ENCODE data around the gene SCN8A.
A peak's percentile ranks its signal among the peaks of the same experiment; 100 is the strongest.

SCN8A gene

GRCh38 chr12:51779876-51780275, 188.8 kb downstream of the SCN8A start:
- Histone ChIP-seq H3K36me3 (ENCODE audit: control insufficient read depth in 4 of 4, insufficient read depth in 4 of 4, low read length in 3 of 4) (no peaks in the 10 kb centered on the region), H3K4me1 (ENCODE audit: control extremely low read depth in 1 of 4, control insufficient read depth in 4 of 4, insufficient read depth in 4 of 4, low read length in 3 of 4) (peaks cover 0 to 11% (median 2%) of the 10 kb centered on the region in 4 experiments), H3K9me3 (ENCODE audit: control extremely low read depth in 1 of 5, control insufficient read depth in 4 of 5, insufficient read depth in 2 of 5, low read depth in 1 of 5, low read length in 4 of 5) (no peaks in the 10 kb centered on the region), H3K4me3 (ENCODE audit: control insufficient read depth in 1 of 7, extremely low read depth in 1 of 7, insufficient read depth in 4 of 7, low read depth in 2 of 7, low read length in 6 of 7) (no peak overlapping the region), H3K27me3 (replicated peaks in 2 of 5; ENCODE audit: control insufficient read depth in 4 of 5, insufficient read depth in 5 of 5, low read length in 4 of 5) (no peaks in the 10 kb centered on the region), H3K27ac (ENCODE audit: insufficient read depth in 1 of 2, low read depth in 1 of 2, low read length in 2 of 2, poor library complexity in 1 of 2, severe bottlenecking in 2 of 2) (no peak overlapping the region)
- whole genome bisulfite sequencing (ENCODE audit: insufficient coverage), result 96% methylated on average over 5 of the region's 5 CpGs
- ChIA-PET POLR2A (no interaction called here), CTCF (no interaction called here)
- DNase-seq, result no peak

DNA sequence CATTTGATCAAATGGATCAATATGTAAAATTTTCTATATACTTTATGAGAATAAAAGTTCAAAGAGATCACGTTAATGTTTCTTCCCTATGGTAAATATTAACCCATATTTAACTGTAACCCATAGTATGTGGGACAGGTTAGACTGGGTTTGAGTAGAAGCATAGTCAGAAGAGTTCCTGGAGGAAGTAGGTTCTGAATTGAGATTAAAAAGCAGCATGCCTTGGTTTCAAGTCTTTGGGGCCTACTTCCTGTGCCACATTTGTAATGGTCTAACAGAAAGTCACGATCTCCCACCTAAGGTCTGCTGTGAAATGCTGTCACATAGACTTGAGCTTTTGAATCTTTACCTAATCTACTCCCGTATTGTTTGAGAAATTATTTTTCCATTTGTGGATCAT, 193.7 kb downstream of the SCN8A start:
- CTCF ChIA-PET, result no interaction called here
- H3K36me3 ChIP-seq (ENCODE audit: control insufficient read depth in 4 of 4, insufficient read depth in 4 of 4, low read length in 3 of 4), result no peaks in the 10 kb centered on the region
- no peak overlapping the region for H3K27ac ChIP-seq (ENCODE audit: insufficient read depth in 1 of 2, low read depth in 1 of 2, low read length in 2 of 2, poor library complexity in 1 of 2, severe bottlenecking in 2 of 2)
- no peaks in the 10 kb centered on the region for H3K27me3 ChIP-seq (replicated peaks in 2 of 5; ENCODE audit: control insufficient read depth in 4 of 5, insufficient read depth in 5 of 5, low read length in 4 of 5)
- WGBS (ENCODE audit: insufficient coverage), result 71% methylated on average over 2 of the region's 3 CpGs
- DNase-seq, result peak in 2 of 3 donors; percentile 6 to 14
- H3K4me1 ChIP-seq (ENCODE audit: control extremely low read depth in 1 of 4, control insufficient read depth in 4 of 4, insufficient read depth in 4 of 4, low read length in 3 of 4), result peaks cover 0 to 18% (median 3%) of the 10 kb centered on the region in 4 experiments
- no peaks in the 10 kb centered on the region for H3K9me3 ChIP-seq (ENCODE audit: control extremely low read depth in 1 of 5, control insufficient read depth in 4 of 5, insufficient read depth in 2 of 5, low read depth in 1 of 5, low read length in 4 of 5)
- no peak overlapping the region for H3K4me3 ChIP-seq (ENCODE audit: control insufficient read depth in 1 of 7, extremely low read depth in 1 of 7, insufficient read depth in 4 of 7, low read depth in 2 of 7, low read length in 6 of 7)
- POLR2A ChIA-PET, result no interaction called here

DNA sequence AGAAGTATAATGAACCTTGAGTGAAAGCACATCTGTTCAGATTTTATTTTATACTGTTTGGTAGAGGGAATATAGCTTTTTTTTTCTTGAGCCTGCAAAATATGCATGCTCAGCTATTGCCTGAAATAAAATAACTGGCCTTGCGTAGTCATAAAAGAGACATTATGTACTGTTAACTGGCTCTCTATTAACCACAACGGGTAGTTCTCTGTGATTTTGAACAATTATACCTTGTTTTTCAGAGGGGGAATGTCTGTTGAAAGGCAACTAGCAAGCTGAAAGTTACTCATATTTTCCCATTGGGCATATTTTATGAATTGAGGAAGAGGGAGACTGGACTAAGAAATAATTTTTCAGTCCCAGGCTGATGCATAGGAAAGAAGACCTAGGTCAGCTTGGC, 194.9 kb downstream of the SCN8A start:
- CTCF ChIA-PET, result no interaction called here

GRCh38 chr12:51788876-51789275, 197.8 kb downstream of the SCN8A start:
- POLR2A ChIA-PET, result no interaction called here
- no peak overlapping the region for H3K4me3 ChIP-seq (ENCODE audit: control insufficient read depth in 1 of 7, extremely low read depth in 1 of 7, insufficient read depth in 4 of 7, low read depth in 2 of 7, low read length in 6 of 7)
- H3K27me3 ChIP-seq (replicated peaks in 2 of 5; ENCODE audit: control insufficient read depth in 4 of 5, insufficient read depth in 5 of 5, low read length in 4 of 5), result no peaks in the 10 kb centered on the region
- CTCF ChIA-PET, result no interaction called here
- no peaks in the 10 kb centered on the region for H3K9me3 ChIP-seq (ENCODE audit: control extremely low read depth in 1 of 5, control insufficient read depth in 4 of 5, insufficient read depth in 2 of 5, low read depth in 1 of 5, low read length in 4 of 5)
- peaks cover 0 to 11% (median 3%) of the 10 kb centered on the region in 4 experiments for H3K4me1 ChIP-seq (ENCODE audit: control extremely low read depth in 1 of 4, control insufficient read depth in 4 of 4, insufficient read depth in 4 of 4, low read length in 3 of 4)
- no peak overlapping the region for H3K27ac ChIP-seq (ENCODE audit: insufficient read depth in 1 of 2, low read depth in 1 of 2, low read length in 2 of 2, poor library complexity in 1 of 2, severe bottlenecking in 2 of 2)
- no peaks in the 10 kb centered on the region for H3K36me3 ChIP-seq (ENCODE audit: control insufficient read depth in 4 of 4, insufficient read depth in 4 of 4, low read length in 3 of 4)
- DNase-seq, result no peak
- 98% methylated on average over 6 of the region's 6 CpGs for WGBS (ENCODE audit: insufficient coverage)

More for the DNA sequence above, 194.9 kb downstream of the SCN8A start:
- H3K4me3 ChIP-seq (ENCODE audit: control insufficient read depth in 1 of 7, extremely low read depth in 1 of 7, insufficient read depth in 4 of 7, low read depth in 2 of 7, low read length in 6 of 7), result no peak overlapping the region
- H3K27me3 ChIP-seq (replicated peaks in 2 of 5; ENCODE audit: control insufficient read depth in 4 of 5, insufficient read depth in 5 of 5, low read length in 4 of 5), result no peaks in the 10 kb centered on the region
- POLR2A ChIA-PET, result no interaction called here
- no peaks in the 10 kb centered on the region for H3K9me3 ChIP-seq (ENCODE audit: control extremely low read depth in 1 of 5, control insufficient read depth in 4 of 5, insufficient read depth in 2 of 5, low read depth in 1 of 5, low read length in 4 of 5)
- DNase-seq, result no peak
- peaks cover 0 to 18% (median 3%) of the 10 kb centered on the region in 4 experiments for H3K4me1 ChIP-seq (ENCODE audit: control extremely low read depth in 1 of 4, control insufficient read depth in 4 of 4, insufficient read depth in 4 of 4, low read length in 3 of 4)
- no peaks in the 10 kb centered on the region for H3K36me3 ChIP-seq (ENCODE audit: control insufficient read depth in 4 of 4, insufficient read depth in 4 of 4, low read length in 3 of 4)
- H3K27ac ChIP-seq (ENCODE audit: insufficient read depth in 1 of 2, low read depth in 1 of 2, low read length in 2 of 2, poor library complexity in 1 of 2, severe bottlenecking in 2 of 2), result no peak overlapping the region
- WGBS (ENCODE audit: insufficient coverage), result 100% methylated on average over 2 of the region's 2 CpGs

GRCh38 chr12:51792417-51792816, 201.4 kb downstream of the SCN8A start:
- CTCF ChIA-PET, result interaction anchor here (0.8 to 2.0 kb wide), 4 partner anchors 11 to 27 kb away, joined by 3 to 7 read pairs (median 3); no protein-coding TSS in a partner anchor

DNA sequence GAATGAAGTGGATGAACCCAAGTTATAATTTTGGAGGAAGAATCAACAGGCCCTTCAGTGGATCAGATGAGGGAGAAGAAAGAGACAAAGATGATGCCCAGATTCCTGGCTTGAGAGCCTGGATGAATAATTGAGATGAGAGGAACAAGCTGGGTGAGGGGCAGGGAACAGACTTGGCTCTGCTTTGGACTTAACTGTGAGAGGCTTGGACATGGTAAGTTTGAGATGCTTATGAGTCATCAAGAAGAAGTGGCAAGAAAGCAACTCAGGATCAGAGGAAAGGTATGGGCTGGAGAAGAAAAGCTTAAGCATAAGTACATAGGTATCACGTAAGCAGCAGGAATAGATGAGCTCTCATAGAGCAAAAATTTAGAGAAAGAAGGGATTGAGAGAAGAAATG, 202.2 kb downstream of the SCN8A start:
- Histone ChIP-seq H3K9me3 (ENCODE audit: control extremely low read depth in 1 of 5, control insufficient read depth in 4 of 5, insufficient read depth in 2 of 5, low read depth in 1 of 5, low read length in 4 of 5) (no peaks in the 10 kb centered on the region), H3K4me1 (ENCODE audit: control extremely low read depth in 1 of 4, control insufficient read depth in 4 of 4, insufficient read depth in 4 of 4, low read length in 3 of 4) (no peaks in the 10 kb centered on the region), H3K36me3 (ENCODE audit: control insufficient read depth in 4 of 4, insufficient read depth in 4 of 4, low read length in 3 of 4) (no peaks in the 10 kb centered on the region), H3K27ac (ENCODE audit: insufficient read depth in 1 of 2, low read depth in 1 of 2, low read length in 2 of 2, poor library complexity in 1 of 2, severe bottlenecking in 2 of 2) (no peak overlapping the region), H3K27me3 (replicated peaks in 2 of 5; ENCODE audit: control insufficient read depth in 4 of 5, insufficient read depth in 5 of 5, low read length in 4 of 5) (no peaks in the 10 kb centered on the region), H3K4me3 (ENCODE audit: control insufficient read depth in 1 of 7, extremely low read depth in 1 of 7, insufficient read depth in 4 of 7, low read depth in 2 of 7, low read length in 6 of 7) (no peak overlapping the region)
- WGBS (ENCODE audit: insufficient coverage), result 92% methylated on average over 1 of the region's 1 CpG
- ChIA-PET POLR2A (no interaction called here), CTCF (interaction anchor here (0.6 to 2.0 kb wide), 3 partner anchors 11 to 27 kb away, joined by 3 to 7 read pairs (median 3); no protein-coding TSS in a partner anchor)
- no peak for DNase-seq

More at GRCh38 chr12:51792417-51792816, 201.4 kb downstream of the SCN8A start:
- POLR2A ChIA-PET, result no interaction called here
- Histone ChIP-seq H3K36me3 (ENCODE audit: control insufficient read depth in 4 of 4, insufficient read depth in 4 of 4, low read length in 3 of 4) (no peaks in the 10 kb centered on the region), H3K4me3 (ENCODE audit: control insufficient read depth in 1 of 7, extremely low read depth in 1 of 7, insufficient read depth in 4 of 7, low read depth in 2 of 7, low read length in 6 of 7) (no peak overlapping the region), H3K27me3 (replicated peaks in 2 of 5; ENCODE audit: control insufficient read depth in 4 of 5, insufficient read depth in 5 of 5, low read length in 4 of 5) (no peaks in the 10 kb centered on the region), H3K27ac (ENCODE audit: insufficient read depth in 1 of 2, low read depth in 1 of 2, low read length in 2 of 2, poor library complexity in 1 of 2, severe bottlenecking in 2 of 2) (no peak overlapping the region), H3K4me1 (ENCODE audit: control extremely low read depth in 1 of 4, control insufficient read depth in 4 of 4, insufficient read depth in 4 of 4, low read length in 3 of 4) (no peaks in the 10 kb centered on the region), H3K9me3 (ENCODE audit: control extremely low read depth in 1 of 5, control insufficient read depth in 4 of 5, insufficient read depth in 2 of 5, low read depth in 1 of 5, low read length in 4 of 5) (no peaks in the 10 kb centered on the region)
- no peak for DNase-seq
- WGBS (ENCODE audit: insufficient coverage), result 100% methylated on average over 2 of the region's 5 CpGs

DNA sequence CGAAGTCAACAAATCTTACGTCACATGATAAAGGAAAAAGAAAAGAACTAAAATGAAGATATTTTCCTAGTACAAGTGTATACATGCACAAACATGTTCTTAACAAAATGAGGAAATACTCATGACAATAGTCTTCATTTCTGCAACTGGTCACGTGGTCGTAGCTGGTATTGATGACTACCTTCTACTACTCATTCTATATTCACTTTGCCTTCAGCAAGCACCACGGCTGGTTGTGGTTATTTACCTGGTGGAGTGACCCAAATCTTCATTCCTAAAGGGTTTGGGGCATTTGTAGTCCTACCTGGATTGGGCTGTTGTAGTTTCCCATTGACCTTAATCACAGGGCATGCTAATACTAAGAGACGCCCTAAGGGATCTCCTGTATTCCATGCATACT, 206.3 kb downstream of the SCN8A start:
- 100% methylated on average over 1 of the region's 6 CpGs for WGBS (ENCODE audit: insufficient coverage)
- Histone ChIP-seq H3K9me3 (ENCODE audit: control extremely low read depth in 1 of 5, control insufficient read depth in 4 of 5, insufficient read depth in 2 of 5, low read depth in 1 of 5, low read length in 4 of 5) (no peaks in the 10 kb centered on the region), H3K27ac (ENCODE audit: insufficient read depth in 1 of 2, low read depth in 1 of 2, low read length in 2 of 2, poor library complexity in 1 of 2, severe bottlenecking in 2 of 2) (no peak overlapping the region)

More for the DNA sequence above, 206.3 kb downstream of the SCN8A start:
- Histone ChIP-seq H3K36me3 (ENCODE audit: control insufficient read depth in 4 of 4, insufficient read depth in 4 of 4, low read length in 3 of 4) (no peaks in the 10 kb centered on the region), H3K4me1 (ENCODE audit: control extremely low read depth in 1 of 4, control insufficient read depth in 4 of 4, insufficient read depth in 4 of 4, low read length in 3 of 4) (no peaks in the 10 kb centered on the region), H3K4me3 (ENCODE audit: control insufficient read depth in 1 of 7, extremely low read depth in 1 of 7, insufficient read depth in 4 of 7, low read depth in 2 of 7, low read length in 6 of 7) (no peak overlapping the region), H3K27me3 (replicated peaks in 2 of 5; ENCODE audit: control insufficient read depth in 4 of 5, insufficient read depth in 5 of 5, low read length in 4 of 5) (no peaks in the 10 kb centered on the region)
- no peak for DNase-seq
- CTCF ChIA-PET, result no interaction called here
- POLR2A ChIA-PET, result no interaction called here

Measured in common myeloid progenitor, CD34-positive (primary cell).